Measurements from ENCODE around the gene C2orf81. TPM values are rescaled to one million over a fixed set of nuclear protein-coding genes. Genes with fewer than 3 reads are reported as not detected.
A peak's percentile ranks its signal among the peaks of the same experiment; 100 is the strongest.

C2orf81 gene
- total RNA-seq, 1 donor from 2014 or later, result 2.1 TPM

- Histone ChIP-seq H3K9me3 (ENCODE audit: insufficient read depth, low read depth, low read length) (no peaks in the 10 kb centered on the region), H3K4me3 (ENCODE audit: insufficient read depth, low read depth, low read length) (peak overlapping the region; percentile 81), H3K4me1 (ENCODE audit: insufficient read depth, low read length) (peaks cover 13% of the 10 kb centered on the region), H3K4me2 (ENCODE audit: low read length) (peak overlapping the region; percentile 95), H3K36me3 (ENCODE audit: insufficient read depth, low read length) (no peaks in the 10 kb centered on the region), H2AFZ (ENCODE audit: low read depth, low read length) (peak overlapping the region; percentile 84), H3K27me3 (ENCODE audit: insufficient read depth, low read length) (no peaks in the 10 kb centered on the region), H3K9ac (ENCODE audit: low read length) (peak overlapping the region; percentile 87), H3K27ac (ENCODE audit: low read depth, low read length) (peak overlapping the region; percentile 66), H3K79me2 (ENCODE audit: insufficient read depth, low read length) (peaks cover 29% of the 10 kb centered on the region), H4K20me1 (ENCODE audit: insufficient read depth, low read length) (peaks cover 9% of the 10 kb centered on the region)
- no peaks in the 10 kb centered on the region for H3K36me3 Mint-ChIP-seq (ENCODE audit: low read depth, unreplicated experiment)
- peak overlapping the region; percentile 93 for H3K27ac Mint-ChIP-seq (ENCODE audit: unreplicated experiment)
- H3K9me3 Mint-ChIP-seq (ENCODE audit: unreplicated experiment), result no peaks in the 10 kb centered on the region
- DNase-seq (ENCODE audit: low read depth), result no peak
- peak overlapping the region; percentile 98 for H3K4me3 Mint-ChIP-seq (ENCODE audit: unreplicated experiment)
- peaks cover 21% of the 10 kb centered on the region for H3K4me1 Mint-ChIP-seq (ENCODE audit: low read depth, unreplicated experiment)
- H3K27me3 Mint-ChIP-seq (ENCODE audit: low read depth, unreplicated experiment), result peaks cover 4% of the 10 kb centered on the region
- TF ChIP-seq, protein P1, sequence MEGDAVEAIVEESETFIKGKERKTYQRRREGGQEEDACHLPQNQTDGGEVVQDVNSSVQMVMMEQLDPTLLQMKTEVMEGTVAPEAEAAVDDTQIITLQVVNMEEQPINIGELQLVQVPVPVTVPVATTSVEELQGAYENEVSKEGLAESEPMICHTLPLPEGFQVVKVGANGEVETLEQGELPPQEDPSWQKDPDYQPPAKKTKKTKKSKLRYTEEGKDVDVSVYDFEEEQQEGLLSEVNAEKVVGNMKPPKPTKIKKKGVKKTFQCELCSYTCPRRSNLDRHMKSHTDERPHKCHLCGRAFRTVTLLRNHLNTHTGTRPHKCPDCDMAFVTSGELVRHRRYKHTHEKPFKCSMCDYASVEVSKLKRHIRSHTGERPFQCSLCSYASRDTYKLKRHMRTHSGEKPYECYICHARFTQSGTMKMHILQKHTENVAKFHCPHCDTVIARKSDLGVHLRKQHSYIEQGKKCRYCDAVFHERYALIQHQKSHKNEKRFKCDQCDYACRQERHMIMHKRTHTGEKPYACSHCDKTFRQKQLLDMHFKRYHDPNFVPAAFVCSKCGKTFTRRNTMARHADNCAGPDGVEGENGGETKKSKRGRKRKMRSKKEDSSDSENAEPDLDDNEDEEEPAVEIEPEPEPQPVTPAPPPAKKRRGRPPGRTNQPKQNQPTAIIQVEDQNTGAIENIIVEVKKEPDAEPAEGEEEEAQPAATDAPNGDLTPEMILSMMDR (IDR thresholded peaks at IDR 0.05; ENCODE audit: insufficient read depth, low read depth, low read length), result no peak
- no peak for FAIRE-seq
Measured at GRCh38 chr2:74457549-74458131, 36.2 kb upstream of the C2orf81 start.

GRCh38 chr2:74457129-74457548 is 35.7 kb upstream of the C2orf81 start:
- no peak for DNase-seq (ENCODE audit: low read depth)
- peak overlapping the region; percentile 33 for H3K27ac ChIP-seq (ENCODE audit: low read depth, low read length)
- no peak for FAIRE-seq
- H3K4me1 ChIP-seq (ENCODE audit: insufficient read depth, low read length), result peaks cover 13% of the 10 kb centered on the region
- H3K4me3 Mint-ChIP-seq (ENCODE audit: unreplicated experiment), result peak overlapping the region; percentile 91
- H3K36me3 Mint-ChIP-seq (ENCODE audit: low read depth, unreplicated experiment), result no peaks in the 10 kb centered on the region
- peaks cover 4% of the 10 kb centered on the region for H3K27me3 Mint-ChIP-seq (ENCODE audit: low read depth, unreplicated experiment)
- H3K79me2 ChIP-seq (ENCODE audit: insufficient read depth, low read length), result peaks cover 24% of the 10 kb centered on the region
- H2AFZ ChIP-seq (ENCODE audit: low read depth, low read length), result peak overlapping the region; percentile 84
- peak overlapping the region; percentile 71 for H3K9ac ChIP-seq (ENCODE audit: low read length)
- H3K9me3 ChIP-seq (ENCODE audit: insufficient read depth, low read depth, low read length), result no peaks in the 10 kb centered on the region
- peak overlapping the region; percentile 89 for H3K27ac Mint-ChIP-seq (ENCODE audit: unreplicated experiment)
- no peaks in the 10 kb centered on the region for H3K27me3 ChIP-seq (ENCODE audit: insufficient read depth, low read length)
- H3K36me3 ChIP-seq (ENCODE audit: insufficient read depth, low read length), result no peaks in the 10 kb centered on the region
- H3K4me3 ChIP-seq (ENCODE audit: insufficient read depth, low read depth, low read length), result peak overlapping the region; percentile 81
- H3K4me2 ChIP-seq (ENCODE audit: low read length), result peak overlapping the region; percentile 95
- H3K9me3 Mint-ChIP-seq (ENCODE audit: unreplicated experiment), result no peaks in the 10 kb centered on the region
- peaks cover 5% of the 10 kb centered on the region for H4K20me1 ChIP-seq (ENCODE audit: insufficient read depth, low read length)
- H3K4me1 Mint-ChIP-seq (ENCODE audit: low read depth, unreplicated experiment), result peaks cover 21% of the 10 kb centered on the region
- TF ChIP-seq, protein P1 (IDR thresholded peaks at IDR 0.05; ENCODE audit: insufficient read depth, low read depth, low read length), result no peak
- no peak for TF ChIP-seq EZH2 (IDR thresholded peaks at IDR 0.05; ENCODE audit: insufficient read depth, low read length)
